Placental epithelial cell (primary cell): Measurements from ENCODE around the gene MTCH1. TPM values are rescaled to one million over a fixed set of nuclear protein-coding genes. Genes with fewer than 3 reads are reported as not detected.

ENCODE experiments used
- total RNA-seq: library from RNA; depleted of rRNA; stranded (reverse); fragments of >200 nt; gene quantifications from 2 replicates; pipeline ENCODE4 v1.2.3, GENCODE V29; 2012

The MTCH1 gene, protein sequence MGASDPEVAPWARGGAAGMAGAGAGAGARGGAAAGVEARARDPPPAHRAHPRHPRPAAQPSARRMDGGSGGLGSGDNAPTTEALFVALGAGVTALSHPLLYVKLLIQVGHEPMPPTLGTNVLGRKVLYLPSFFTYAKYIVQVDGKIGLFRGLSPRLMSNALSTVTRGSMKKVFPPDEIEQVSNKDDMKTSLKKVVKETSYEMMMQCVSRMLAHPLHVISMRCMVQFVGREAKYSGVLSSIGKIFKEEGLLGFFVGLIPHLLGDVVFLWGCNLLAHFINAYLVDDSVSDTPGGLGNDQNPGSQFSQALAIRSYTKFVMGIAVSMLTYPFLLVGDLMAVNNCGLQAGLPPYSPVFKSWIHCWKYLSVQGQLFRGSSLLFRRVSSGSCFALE
- total RNA-seq, result 155 and 174 TPM in 2 replicates

DNA sequence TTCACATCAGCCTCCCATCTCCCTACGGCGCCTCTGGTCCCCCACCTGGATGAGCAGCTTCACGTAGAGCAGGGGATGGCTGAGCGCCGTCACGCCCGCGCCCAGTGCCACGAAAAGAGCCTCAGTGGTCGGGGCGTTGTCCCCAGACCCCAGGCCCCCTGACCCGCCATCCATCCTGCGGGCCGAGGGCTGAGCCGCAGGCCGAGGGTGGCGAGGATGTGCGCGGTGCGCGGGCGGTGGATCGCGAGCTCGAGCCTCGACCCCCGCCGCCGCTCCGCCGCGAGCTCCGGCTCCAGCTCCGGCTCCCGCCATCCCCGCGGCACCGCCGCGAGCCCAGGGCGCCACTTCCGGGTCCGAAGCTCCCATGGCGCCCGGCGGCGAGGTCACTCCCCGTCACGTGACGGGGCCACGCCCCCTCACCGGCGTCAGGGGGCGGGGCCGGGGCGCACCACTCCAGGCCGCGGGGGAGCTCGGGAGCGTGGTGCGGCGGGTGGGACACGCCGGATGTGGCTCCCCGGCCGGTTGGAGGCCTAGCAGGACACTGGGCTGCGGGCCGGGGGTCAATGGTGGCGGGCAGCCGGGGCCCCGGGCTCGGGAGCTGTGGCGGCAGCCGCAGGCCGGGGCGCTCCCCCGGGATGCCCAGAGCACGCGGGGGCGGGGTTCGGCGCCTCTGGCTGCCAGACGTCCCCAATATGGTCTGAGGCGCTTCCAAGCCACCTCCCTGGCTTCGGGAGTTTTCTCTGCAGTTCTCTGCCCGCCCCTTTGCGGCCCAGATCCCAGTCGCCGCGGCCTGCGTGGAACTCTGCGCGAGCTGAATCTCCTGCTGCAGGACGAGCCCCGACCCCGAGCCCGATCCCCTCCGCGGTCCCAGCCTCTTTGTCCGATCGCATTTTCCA lies at the start of gene MTCH1:
TSS of gene MTCH1 (minus strand) at position 389 of the 896 bp plus-strand sequence. CDS start at position 366, 23 bp downstream.

DNA sequence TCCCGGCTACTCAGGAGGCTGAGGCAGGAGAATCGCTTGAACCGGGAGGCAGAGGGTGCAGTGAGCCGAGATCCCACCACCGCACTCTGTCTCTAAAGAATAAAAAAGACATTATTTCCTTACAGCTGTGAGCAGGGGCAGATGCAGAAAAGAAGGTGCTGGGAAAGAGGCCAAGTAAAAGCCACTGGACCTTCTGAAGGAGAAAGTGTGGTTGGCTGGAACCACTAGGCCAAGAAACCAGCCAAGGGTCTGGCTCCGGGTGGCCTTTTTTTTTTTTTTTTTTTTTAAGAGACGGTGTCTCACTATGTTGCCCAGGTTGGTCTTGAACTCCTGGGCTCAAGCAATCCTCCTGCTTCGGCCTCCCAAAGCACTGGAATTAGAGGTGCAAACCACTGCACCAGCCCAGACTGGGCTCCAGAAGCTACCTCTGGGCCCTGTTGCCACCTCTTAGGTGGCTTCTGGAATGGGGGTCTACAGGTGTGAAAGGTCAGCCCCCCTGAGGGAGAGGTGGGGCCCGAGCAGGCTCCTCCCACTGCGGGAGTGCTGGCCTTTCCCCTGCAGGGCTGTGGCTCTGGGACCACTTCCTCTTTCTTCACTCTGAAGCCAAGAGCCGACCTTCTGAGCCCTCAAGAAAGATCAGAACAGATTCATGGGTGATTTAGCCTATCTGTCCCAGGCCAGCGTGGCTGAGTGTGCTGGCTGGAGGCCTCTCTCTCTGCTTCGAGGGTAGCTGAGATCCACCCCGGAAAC lies 19.2 kb upstream of the MTCH1 start, which contains the start of gene FGD2:
TSS of gene FGD2 (plus strand) at position 595 of the 750 bp plus-strand sequence. CDS start 163 bp downstream, outside the sequence.

DNA sequence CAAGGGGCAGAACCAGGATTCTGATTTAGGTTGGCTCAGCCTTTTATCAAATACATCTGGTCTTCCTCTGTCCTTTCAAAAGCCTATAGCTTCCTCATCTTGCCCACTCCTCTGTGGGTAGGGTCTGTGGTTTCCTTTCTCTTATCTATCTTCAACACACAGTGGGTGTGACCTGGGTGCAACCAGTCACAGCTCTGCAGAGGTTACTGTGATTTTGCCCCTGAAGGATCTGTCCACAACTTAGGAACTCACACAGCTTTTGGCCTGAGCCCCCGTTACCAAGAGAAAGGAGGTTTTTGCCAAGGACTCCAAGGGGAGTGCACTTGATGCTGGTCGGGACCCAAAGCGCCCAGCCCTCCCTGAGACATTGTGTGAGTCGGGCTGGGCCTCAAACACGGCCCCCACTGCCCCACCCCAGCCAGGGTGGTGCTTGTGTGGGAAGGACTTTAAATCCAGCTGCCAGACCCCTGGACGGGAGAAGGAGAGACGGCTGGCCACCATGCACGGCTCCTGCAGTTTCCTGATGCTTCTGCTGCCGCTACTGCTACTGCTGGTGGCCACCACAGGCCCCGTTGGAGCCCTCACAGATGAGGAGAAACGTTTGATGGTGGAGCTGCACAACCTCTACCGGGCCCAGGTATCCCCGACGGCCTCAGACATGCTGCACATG lies 31.6 kb downstream of the MTCH1 start, which contains the start of gene PI16:
TSS of gene PI16 (plus strand) at position 477 of the 670 bp plus-strand sequence. CDS start at position 500, 23 bp downstream.

Other genes with a start within 250 kb of the MTCH1 start
- gene CPNE5, start 146.8 kb downstream of the MTCH1 start, total RNA-seq, result not detected in 2 replicates
- gene PPIL1, start 111.4 kb downstream of the MTCH1 start, total RNA-seq, result 15.3 and 33.9 TPM in 2 replicates
- 29.8 and 47.4 TPM in 2 replicates for gene C6orf89, start 100.2 kb downstream of the MTCH1 start, total RNA-seq
- gene PI16, start 31.5 kb downstream of the MTCH1 start, total RNA-seq, result not detected in 2 replicates
- gene FGD2, start 19.5 kb upstream of the MTCH1 start, total RNA-seq, result under 0.01 TPM in 1 of 2 replicates, not detected in the other
- gene PIM1, start 184.0 kb upstream of the MTCH1 start, total RNA-seq, result 5.5 and 8.6 TPM in 2 replicates